Fibroblast of pulmonary artery (primary cell): Measurements from ENCODE around the gene FRMD4A.

Experiments used
- DNase-seq: peaks from one replicate; pipeline ENCODE4 v3.0.0-alpha.2; 2010; ENCODE audit warnings: low read depth
- H3K4me3 ChIP-seq: replicated peaks from 2 replicates; pipeline ENCODE4 v1.5.1; 2011; ENCODE audit warnings: low read depth, mild to moderate bottlenecking, control low read depth, low read length, moderate library complexity
- CTCF ChIP-seq: IDR thresholded peaks from 2 replicates; pipeline ENCODE4 v1.5.1; 2011; ENCODE audit warnings: mild to moderate bottlenecking, control low read depth, low read length, inconsistent platforms; ENCODE audit errors: missing control alignments

Gene FRMD4A

GRCh38 chr10:14123139-14123538, 207.6 kb downstream of the FRMD4A start:
- no peak for DNase-seq

GRCh38 chr10:14120812-14121211, 209.9 kb downstream of the FRMD4A start:
- DNase-seq = no peak
- H3K4me3 ChIP-seq = no peak overlapping the region
- no peak for TF ChIP-seq CTCF

More at GRCh38 chr10:14123139-14123538, 207.6 kb downstream of the FRMD4A start:
- no peak for TF ChIP-seq CTCF
- H3K4me3 ChIP-seq = no peak overlapping the region

- TF ChIP-seq CTCF = no peak
- DNase-seq = no peak
- H3K4me3 ChIP-seq = no peak overlapping the region
Measured at GRCh38 chr10:14118953-14119352, 211.8 kb downstream of the FRMD4A start.

- no peak overlapping the region for H3K4me3 ChIP-seq
- DNase-seq = no peak
- no peak for TF ChIP-seq CTCF
Measured at GRCh38 chr10:14116837-14117236, 213.9 kb downstream of the FRMD4A start.

GRCh38 chr10:14116021-14116420, 214.7 kb downstream of the FRMD4A start:
- H3K4me3 ChIP-seq = no peak overlapping the region
- no peak for TF ChIP-seq CTCF
- no peak for DNase-seq

GRCh38 chr10:14114791-14115190, 215.9 kb downstream of the FRMD4A start:
- DNase-seq = no peak
- no peak overlapping the region for H3K4me3 ChIP-seq
- no peak for TF ChIP-seq CTCF

GRCh38 chr10:14112056-14112455, 218.7 kb downstream of the FRMD4A start:
- TF ChIP-seq CTCF = no peak

More at GRCh38 chr10:14112056-14112455, 218.7 kb downstream of the FRMD4A start:
- no peak for DNase-seq
- no peak overlapping the region for H3K4me3 ChIP-seq
